Measurements from ENCODE around the gene VIPAS39.

The VIPAS39 gene

GRCh38 chr14:77478796-77479195 lies 21.4 kb upstream of the VIPAS39 start:
- Histone ChIP-seq H3K27ac (ENCODE audit: extremely low read depth, low read depth, low read length) (no peak overlapping the region), H3K9me3 (ENCODE audit: control insufficient read depth, insufficient read depth, low read depth, low read length) (no peaks in the 10 kb centered on the region), H3K4me1 (ENCODE audit: control insufficient read depth, insufficient read depth, low read length) (no peaks in the 10 kb centered on the region), H3K4me3 (ENCODE audit: low read depth, low read length) (no peak overlapping the region), H3K36me3 (ENCODE audit: control insufficient read depth in 2 of 2, insufficient read depth in 1 of 2, low read length in 2 of 2) (no peaks in the 10 kb centered on the region)
- ChIA-PET POLR2A (no interaction called here), CTCF (interaction anchor here (0.8 kb wide), 1 partner anchor 175 kb away, joined by 3 read pairs; no protein-coding TSS in a partner anchor)
- no peak for TF ChIP-seq ZNF341 (tag by site-specific recombination; IDR thresholded peaks at IDR 0.05; ENCODE audit: low read depth)
- TF ChIP-seq MZF1 (tag by site-specific recombination; IDR thresholded peaks at IDR 0.05; ENCODE audit: borderline replicate concordance): no peak
- TF ChIP-seq ZNF561 (tag by site-specific recombination; IDR thresholded peaks at IDR 0.05; ENCODE audit: borderline replicate concordance): no peak
- TF ChIP-seq ZNF404 (tag by site-specific recombination; IDR thresholded peaks at IDR 0.05): no peak
- TF ChIP-seq SP3 (tag by site-specific recombination; IDR thresholded peaks at IDR 0.05): no peak
- TF ChIP-seq ZNF311 (tag by site-specific recombination; IDR thresholded peaks at IDR 0.05; ENCODE audit: borderline replicate concordance): no peak
- TF ChIP-seq PRDM1 (tag by site-specific recombination; IDR thresholded peaks at IDR 0.05): no peak
- TF ChIP-seq ZNF362 (tag by site-specific recombination; IDR thresholded peaks at IDR 0.05): no peak
- TF ChIP-seq KLF8 (tag by site-specific recombination; IDR thresholded peaks at IDR 0.05): no peak
- TF ChIP-seq SETDB1 (IDR thresholded peaks at IDR 0.05; ENCODE audit: insufficient read length, low read length): no peak
- no peak for TF ChIP-seq PRDM6 (tag by site-specific recombination; IDR thresholded peaks at IDR 0.05)
- TF ChIP-seq ZNF513 (tag by site-specific recombination; IDR thresholded peaks at IDR 0.05): no peak
- no peak for TF ChIP-seq RBAK (tag by site-specific recombination; IDR thresholded peaks at IDR 0.05)
- no peak for TF ChIP-seq ZNF148 (tag by site-specific recombination; IDR thresholded peaks at IDR 0.05; ENCODE audit: borderline replicate concordance)
- no peak for TF ChIP-seq ZFP3 (tag by site-specific recombination; IDR thresholded peaks at IDR 0.05; ENCODE audit: low read depth)
- no peak for TF ChIP-seq ZNF792 (tag by site-specific recombination; IDR thresholded peaks at IDR 0.05)
- TF ChIP-seq ZNF776 (tag by site-specific recombination; IDR thresholded peaks at IDR 0.05; ENCODE audit: borderline replicate concordance): no peak
- no peak for TF ChIP-seq ZSCAN5A (tag by site-specific recombination; IDR thresholded peaks at IDR 0.05)
- TF ChIP-seq ZNF658 (tag by site-specific recombination; IDR thresholded peaks at IDR 0.05): no peak

Measured in HEK293 (cell line).